Measurements from ENCODE around the gene ARL8A.
A peak's percentile ranks its signal among the peaks of the same experiment; 100 is the strongest.
"Not testable (repeated sequence)": the region's sequence is repeated elsewhere in the genome, so short reads cannot be mapped to it uniquely, and the experiment has no call there.

The ARL8A gene

DNA sequence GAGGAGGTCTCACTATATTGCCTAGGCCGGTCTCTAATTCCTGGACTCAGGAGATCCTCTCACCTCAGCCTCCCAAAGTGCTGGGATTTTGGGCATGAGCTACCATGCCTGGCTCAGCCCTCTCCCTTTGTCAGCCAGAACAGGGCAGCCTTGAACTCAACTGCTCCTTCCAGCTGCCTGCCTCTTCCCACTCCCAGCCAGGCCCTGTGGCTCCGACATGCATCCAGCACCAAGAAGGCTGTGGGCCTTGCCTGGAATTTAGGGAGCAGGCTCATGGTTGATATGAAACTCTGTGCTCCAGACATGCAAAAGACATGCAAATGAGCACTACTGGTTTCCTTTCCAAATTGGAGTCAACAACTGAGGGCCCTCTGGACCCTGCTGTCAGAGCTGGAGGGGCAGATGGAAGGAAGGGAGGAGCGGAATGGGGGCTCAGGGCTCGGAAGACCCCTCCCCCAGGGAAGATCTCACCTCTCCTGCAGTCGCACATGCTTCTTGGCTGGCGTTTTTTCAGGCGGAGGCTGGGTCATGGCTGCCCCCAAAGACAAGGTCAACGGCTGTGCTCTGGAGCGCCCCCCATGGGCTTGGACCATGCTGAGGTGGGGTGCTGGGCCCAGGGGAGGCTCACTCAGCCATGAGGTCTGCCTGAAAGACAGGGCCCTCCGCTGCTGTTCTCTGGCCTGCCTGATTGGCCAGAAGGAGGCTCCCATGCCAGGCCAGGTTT, 14.4 kb upstream of the ARL8A start:
- DNase-seq: peak in 1 of 5 experiments; percentile 67

DNA sequence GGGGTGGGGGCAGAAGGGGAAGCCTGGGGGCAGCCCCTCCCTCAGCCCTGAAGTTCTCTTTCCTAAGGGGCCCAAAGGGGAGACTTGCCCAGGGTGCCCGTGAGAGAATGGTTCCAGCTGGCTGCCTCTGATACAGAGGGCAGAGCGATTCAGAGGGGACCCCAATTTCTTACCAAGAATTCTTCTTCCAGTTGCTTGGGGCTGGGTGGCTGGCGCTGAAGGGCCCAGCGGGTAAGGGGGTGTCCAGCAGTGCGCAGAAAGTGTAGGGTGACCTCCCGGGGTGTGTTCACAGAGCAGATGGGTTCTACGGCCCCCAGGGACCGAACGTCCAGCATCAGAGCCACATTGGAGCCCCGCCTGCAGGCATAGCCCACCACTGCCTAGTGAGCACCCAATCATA, 13.4 kb upstream of the ARL8A start:
- no peak for DNase-seq

DNA sequence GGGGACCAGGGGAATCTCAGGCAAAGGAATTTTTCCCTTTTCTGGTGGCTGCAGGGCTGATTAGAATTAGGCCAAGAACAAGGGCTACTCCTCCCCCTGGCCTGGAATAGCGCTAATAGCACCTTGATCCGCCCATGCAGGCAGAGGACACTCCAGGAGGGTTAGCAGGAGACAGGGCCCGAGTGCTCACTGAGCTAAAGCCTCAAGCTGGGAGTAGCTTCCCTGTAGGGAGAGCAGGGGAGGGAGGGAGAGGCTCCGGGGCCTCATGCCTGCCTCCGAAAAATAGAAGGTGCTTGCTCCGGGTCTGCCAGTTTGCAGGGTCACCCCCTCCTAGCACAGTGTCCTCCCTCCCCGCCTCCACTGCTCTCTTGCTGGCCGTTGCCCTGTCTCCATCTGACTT, 12.1 kb upstream of the ARL8A start:
- DNase-seq: no peak

GRCh38 chr1:202155478-202156021, 11.0 kb upstream of the ARL8A start:
- DNase-seq: peak in 1 of 5 experiments; percentile 24

DNA sequence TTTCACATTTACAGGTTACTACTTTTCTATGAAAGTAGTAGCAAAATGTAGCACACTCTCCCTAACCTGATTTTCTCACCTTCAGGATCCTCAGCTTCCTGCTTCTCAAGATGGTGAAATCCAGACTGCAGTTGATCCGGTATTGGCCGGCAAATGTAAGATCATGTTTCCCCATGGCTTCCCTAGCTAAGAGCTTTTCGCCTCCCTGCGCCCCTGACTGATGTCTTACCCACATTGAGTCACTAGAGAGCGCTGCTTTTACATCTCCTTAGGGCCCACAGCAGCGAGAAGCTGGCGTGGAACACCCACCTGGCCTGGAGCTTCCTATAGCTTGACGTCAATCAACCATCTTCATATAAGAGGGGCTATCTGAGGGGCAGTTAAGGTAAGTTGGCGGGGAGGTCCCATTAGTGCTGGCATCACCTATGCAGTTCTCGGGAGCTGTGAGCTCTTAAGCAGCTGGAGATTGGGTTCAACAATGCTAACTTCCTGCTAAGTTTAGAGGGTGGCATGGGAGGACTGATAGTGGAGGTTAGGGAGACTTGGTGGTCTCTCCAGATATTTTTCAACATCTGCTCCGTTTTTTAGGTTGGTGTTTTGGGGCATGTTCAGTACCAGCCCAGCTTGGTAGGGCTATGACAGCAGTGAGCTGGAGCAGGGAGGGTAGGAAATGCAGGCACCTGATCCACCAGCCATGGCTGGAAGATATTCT, 10.4 kb upstream of the ARL8A start:
- peak in 2 of 5 experiments; percentile 42 to 77 for DNase-seq

GRCh38 chr1:202154148-202154765, 9.7 kb upstream of the ARL8A start:
- DNase-seq: no peak

DNA sequence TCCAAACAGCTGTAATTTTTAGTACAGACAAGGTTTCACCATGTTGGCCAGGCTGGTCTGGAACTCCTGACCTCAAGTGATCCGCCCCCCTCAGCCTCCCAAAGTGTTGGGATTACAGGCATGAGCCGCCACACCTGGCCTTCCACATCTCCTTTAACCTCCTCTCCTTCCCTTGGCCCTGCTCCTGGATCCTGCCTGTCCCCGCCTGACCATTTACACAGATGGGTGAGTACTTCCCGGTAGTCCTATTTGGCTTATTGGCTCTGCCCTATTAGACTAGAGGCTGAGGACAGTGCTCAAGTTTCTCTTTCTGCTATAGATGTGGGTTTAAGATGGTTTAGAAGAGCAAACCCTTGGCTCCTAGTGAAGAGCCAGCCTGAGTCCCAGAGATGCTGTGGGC, 8.7 kb upstream of the ARL8A start:
- no peak for DNase-seq

- DNase-seq: no peak
These were observed 7.9 kb upstream of the ARL8A start for GRCh38 chr1:202152399-202152798.

- no peak for DNase-seq
These were observed 6.5 kb upstream of the ARL8A start for GRCh38 chr1:202151045-202151444.

DNA sequence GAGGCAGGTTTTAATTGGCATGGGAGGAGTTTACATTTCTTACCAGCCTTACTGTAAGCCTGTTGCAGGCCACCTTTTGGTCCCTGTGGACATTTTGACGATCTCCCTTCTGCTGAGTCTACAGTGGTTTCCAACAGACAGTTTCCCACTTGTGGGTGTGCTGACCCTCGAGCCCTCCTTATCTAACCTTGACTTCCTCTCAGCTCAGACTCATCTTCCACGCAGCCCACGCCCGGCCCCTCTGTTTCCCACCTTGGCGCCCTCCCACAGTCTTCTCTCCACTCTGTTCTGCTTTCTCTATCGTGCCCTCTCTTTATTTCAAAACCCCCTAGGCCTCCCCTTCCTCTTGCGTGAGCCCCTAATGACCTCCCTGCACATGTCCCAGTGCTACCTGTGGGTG, 6.1 kb upstream of the ARL8A start:
- DNase-seq: no peak

DNA sequence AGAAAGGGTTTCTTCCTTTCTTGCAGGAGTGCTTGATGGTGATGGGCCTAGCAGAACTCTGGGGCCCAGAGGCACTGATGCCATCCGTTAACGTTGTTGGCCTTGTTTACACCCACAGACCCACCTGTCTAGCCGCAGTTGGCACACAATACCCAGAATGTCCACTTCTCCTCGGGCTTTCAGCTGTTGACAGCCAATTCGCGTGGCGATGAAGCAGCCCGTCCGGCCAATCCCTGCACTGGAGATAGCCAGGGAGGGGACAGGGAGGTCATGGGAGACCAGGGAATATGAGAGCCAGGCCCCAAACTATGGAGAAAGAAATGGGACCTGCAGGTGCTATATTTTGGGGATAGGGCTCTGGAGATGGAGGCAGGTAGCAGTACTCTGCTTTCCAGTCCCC, 5.7 kb upstream of the ARL8A start:
- DNase-seq: no peak

GRCh38 chr1:202149566-202149965, 5.0 kb upstream of the ARL8A start:
- no peak for DNase-seq

- DNase-seq: no peak
These were observed 3.9 kb upstream of the ARL8A start for GRCh38 chr1:202148391-202148790.

GRCh38 chr1:202146993-202147392, 2.5 kb upstream of the ARL8A start:
- DNase-seq: no peak

DNA sequence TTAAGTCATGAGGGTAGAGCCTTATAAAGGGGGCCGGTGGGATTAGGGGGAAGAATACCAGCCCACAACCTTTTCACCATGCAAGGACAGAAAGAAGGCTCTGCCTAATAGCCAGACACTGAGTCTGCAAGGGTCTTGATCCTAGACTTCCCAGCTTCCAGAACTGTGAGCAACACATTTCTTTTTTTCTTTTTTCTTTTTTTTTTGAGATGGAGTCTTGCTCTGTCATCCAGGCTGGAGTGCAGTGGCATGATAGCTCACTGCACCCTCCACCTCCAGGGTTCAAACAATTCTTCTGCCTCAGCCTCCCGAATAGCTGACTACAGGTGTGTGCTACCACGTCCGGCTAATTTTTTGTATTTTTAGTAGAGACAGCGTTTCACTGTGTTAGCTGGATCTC, 1.7 kb upstream of the ARL8A start:
- no peak for DNase-seq

DNA sequence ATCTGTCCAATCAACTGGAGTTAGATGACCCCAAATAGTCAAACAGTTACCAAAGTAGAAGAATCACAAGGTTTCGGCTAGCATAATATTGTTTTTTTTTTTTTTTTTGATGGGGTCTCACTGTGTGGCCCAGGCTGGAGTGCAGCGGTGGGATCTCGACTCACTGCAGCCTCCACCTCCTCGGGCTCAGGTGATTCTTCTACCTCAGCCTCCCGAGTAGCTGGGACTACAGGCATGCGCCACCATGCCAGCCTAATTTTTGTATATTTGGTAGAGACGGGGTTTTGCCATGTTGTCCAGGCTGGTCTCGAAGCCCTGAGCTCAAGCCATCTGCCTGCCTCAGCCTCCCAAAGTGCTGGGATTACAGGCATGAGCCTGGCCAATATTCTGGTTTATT, 1.2 kb upstream of the ARL8A start:
- not testable (repeated sequence) for DNase-seq

GRCh38 chr1:202145068-202145743, 669 bp upstream of the ARL8A start:
- peak in 1 of 5 experiments; percentile 67 for DNase-seq

- peak in 1 of 5 experiments; percentile 52 for DNase-seq
These were observed 652 bp downstream of the ARL8A start for GRCh38 chr1:202143768-202144401.

DNA sequence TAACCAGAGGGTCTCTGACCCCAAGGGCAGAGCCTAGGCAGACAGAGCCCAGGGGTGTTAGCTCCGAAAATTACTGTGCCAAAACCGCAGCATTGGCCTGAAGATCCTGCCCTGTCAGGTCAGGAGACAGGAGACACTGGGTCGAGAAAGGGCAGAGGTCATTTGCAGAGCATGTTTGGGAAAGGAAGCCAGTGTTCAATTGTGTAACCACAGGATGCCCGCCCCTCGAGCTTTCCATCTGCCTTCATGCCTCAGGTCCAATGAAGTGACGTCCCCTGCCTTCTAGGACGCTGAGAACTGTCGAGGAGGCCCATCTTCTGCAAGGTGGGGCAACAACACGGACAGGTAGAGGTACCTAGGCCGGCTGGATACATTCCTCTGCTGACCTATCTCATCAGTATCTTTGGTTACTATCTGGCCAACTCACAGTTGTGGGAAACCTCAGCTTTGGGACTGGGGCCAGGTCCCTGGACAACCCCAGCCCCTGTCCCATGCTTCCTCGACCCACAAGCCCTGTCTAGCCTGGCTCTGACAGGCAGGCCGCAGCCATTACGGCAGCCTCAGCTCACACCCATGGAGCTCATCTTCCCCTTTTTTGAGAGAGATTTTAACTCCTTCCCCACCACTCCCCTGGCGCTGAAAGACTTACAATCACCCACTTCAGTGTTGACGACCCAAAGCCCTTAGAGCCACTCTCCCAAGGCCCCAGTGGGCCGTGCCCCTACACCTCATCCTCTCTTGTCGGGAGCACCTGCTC, 1.3 kb downstream of the ARL8A start:
- DNase-seq: peak in 1 of 5 experiments; percentile 36

DNA sequence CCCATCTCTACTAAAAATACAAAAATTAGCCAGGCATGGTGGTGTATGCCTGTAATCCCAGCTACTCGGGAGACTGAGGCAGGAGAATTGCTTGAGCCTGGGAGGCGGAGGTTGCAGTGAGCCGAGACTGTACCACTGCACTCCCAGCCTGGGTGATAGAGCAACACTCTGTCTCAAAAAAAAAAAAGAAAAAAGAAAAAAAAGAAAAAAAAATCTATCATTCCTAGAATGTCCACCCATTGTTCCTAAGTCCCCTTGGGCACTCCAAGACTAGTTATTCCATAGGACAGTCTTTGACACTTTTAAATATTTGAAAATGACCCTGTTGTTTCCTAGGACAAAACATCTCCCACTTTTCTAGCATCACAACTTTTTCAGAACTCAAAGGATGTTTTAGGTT, 3.1 kb downstream of the ARL8A start:
- DNase-seq: not testable (repeated sequence)

DNA sequence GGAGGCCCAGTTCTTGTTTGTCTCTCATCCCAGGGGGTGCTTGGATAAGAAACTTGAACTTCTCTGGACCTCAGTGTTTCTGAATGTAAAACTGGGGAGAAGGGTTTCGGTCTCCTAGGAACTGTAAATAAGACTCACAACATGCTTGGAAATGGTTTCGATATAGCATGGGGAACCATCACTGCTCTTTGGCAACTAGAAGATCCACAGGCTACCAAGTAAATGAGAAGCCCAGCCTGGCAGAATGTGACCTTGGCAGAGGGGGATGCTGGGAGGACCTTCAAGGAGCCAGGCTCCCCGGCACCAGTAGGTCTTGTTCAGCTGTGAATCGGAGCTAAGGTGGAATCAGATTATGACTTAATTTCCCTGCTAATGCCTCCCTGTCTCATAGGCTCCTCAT, 3.7 kb downstream of the ARL8A start:
- no peak for DNase-seq
